ENCODE results near the gene ZNF597.
A peak's percentile ranks its signal among the peaks of the same experiment; 100 is the strongest.

The ZNF597 gene, protein sequence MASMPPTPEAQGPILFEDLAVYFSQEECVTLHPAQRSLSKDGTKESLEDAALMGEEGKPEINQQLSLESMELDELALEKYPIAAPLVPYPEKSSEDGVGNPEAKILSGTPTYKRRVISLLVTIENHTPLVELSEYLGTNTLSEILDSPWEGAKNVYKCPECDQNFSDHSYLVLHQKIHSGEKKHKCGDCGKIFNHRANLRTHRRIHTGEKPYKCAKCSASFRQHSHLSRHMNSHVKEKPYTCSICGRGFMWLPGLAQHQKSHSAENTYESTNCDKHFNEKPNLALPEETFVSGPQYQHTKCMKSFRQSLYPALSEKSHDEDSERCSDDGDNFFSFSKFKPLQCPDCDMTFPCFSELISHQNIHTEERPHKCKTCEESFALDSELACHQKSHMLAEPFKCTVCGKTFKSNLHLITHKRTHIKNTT

GRCh38 chr16:3443108-3444031, at the start of gene ZNF597, which contains the start of gene NAA60:
Gene ZNF597, minus strand, starts transcription at chr16:3443504. Its CDS starts 351 bp downstream, at chr16:3443153.
Gene NAA60, plus strand, starts transcription at chr16:3443680. Its CDS starts 32,548 bp downstream, at chr16:3476228.
- peak; percentile 89 for DNase-seq

DNA sequence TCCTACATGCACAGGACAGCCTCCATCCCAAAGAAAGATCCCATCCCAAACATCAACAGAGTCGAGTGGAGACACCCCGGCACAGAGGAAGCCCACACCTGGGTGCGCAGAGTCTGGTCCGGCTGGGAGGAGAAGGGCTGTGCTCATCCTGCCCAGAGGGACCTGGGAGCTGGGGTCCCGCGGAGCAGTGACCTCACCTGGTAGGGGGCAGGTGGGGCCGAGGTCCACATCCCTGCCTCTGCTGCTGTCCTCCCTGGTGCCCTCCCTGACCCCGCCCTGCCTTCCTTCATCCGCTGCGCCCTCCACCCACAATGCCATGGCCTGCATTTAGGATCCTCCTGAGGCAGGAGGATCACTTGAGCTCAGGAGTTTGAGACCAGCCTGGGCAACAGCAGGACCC, 49.1 kb upstream of the ZNF597 start:
- DNase-seq: no peak

DNA sequence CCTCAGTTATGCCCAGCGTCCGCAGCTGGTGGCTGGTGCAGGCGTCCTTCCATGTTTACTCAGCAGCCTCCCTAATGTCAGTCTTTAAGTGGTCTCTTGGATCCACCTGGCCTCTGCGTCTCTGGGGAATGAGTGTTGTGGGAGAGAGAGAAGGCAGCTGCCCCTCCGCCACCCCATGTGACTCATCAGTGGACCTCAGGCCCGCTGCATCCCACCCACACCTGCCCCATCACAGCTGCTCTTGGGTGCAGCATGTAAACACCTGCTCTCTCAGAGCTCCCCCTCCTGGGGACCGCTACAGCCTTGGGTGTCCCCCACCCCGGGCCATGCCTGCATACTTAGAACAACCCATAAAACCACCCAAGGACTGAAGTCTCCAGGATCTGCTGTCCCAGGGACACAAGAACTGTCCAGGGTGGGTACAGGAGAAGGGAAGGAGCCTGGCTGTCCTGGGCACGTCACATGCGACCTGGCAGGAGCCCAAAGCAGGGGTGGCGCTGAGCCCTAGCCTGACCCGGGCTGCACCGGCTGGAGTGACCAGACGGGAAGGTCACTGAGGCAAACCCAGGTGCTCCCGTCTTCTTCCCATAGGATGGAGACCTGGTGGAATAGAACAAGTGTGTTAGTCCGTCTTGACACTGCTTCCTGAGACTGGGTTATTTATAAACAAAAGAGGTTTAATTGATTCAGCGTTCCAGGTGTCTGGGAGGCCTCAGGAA, 47.8 kb upstream of the ZNF597 start:
- DNase-seq: no peak

DNA sequence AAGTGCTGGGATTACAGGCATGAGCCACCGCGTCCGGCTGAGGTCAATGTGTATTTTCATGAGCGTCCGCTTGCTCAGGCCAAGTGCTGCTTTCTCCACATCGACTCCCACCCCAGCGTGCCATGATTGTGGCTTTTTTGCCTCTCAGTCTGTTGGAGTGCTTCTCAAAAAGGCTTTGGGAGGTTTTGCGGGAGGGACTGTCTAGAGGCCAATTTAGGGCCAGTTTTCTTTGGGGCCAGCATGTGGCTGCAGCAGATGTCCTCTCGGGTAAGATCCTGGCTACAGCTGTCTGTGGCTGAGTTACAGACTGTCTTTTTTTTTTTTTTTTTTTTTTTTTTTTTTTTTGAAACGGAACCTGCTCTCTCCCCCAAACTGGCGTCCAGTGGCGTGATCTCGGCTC, 45.5 kb upstream of the ZNF597 start:
- DNase-seq: no peak

- DNase-seq: no peak
Observed at GRCh38 chr16:3487521-3488410, 44.5 kb upstream of the ZNF597 start.

DNA sequence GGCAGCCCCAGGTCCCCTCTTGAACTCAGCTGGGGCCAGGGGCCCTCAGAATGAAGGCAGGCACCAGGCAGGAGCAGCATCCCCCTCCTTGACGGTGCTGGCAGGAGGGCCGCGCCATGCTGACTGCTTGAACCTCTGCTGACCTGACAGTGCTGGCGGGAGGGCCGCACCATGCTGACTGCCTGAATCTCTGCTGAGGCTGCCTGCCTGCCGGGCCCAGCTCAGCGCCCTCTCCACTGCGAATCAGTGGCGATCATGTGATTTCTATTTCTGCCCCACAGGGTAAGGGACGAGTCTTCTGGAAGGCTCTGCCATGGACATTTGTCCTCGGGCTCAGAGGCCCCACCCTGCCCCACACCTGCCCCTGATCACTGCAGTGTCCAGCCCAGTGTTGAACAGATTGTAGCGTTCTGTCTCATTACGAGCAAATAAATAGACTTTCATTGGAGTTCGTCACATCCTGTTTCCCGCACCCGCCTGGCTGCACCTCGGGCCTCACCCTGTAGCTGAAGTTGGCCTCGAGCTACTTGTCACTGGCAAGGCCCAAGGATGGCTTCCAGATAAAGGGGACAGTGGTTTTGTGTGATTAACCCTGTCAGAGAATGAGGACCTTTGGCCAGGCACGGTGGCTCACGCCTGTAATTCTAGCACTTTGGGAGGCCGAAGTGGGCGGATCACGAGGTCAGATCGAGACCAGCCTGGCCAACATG, 43.4 kb upstream of the ZNF597 start:
- no peak for DNase-seq

- no peak for DNase-seq
Observed at GRCh38 chr16:3485821-3486505, 42.7 kb upstream of the ZNF597 start.

DNA sequence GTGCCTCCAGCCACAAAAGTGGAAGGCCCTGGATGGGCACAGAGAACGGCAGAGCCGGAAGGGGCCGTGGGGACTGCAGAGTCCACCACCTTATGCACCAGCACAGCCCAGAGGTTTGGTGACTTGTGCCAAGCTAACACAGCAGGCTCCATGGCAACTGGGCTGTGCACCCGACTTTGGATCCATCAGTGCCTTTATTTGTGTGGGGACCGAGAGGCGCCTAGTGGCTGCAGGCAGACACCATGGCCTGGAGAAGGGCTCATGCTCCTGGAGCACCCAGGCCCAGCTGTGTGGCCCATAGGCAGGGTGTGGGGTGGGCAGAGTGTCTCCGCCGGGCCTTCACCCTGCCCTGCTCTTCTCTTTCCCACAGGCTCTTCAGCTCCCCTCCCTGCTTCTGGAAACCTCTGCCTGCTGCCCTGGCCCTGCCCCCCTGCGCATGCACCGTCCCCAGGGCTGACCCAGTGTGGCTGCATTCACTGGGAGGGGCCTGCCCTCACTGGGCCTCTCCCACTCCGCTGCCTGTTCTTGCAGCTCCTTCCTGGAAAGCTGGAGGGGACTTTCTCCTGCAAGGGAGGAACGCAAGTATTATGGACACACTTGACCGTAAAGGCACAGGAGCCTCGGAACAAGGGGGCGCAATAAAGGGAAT, 41.9 kb upstream of the ZNF597 start:
- DNase-seq: no peak

GRCh38 chr16:3484318-3485096, 41.2 kb upstream of the ZNF597 start:
- DNase-seq: no peak

DNA sequence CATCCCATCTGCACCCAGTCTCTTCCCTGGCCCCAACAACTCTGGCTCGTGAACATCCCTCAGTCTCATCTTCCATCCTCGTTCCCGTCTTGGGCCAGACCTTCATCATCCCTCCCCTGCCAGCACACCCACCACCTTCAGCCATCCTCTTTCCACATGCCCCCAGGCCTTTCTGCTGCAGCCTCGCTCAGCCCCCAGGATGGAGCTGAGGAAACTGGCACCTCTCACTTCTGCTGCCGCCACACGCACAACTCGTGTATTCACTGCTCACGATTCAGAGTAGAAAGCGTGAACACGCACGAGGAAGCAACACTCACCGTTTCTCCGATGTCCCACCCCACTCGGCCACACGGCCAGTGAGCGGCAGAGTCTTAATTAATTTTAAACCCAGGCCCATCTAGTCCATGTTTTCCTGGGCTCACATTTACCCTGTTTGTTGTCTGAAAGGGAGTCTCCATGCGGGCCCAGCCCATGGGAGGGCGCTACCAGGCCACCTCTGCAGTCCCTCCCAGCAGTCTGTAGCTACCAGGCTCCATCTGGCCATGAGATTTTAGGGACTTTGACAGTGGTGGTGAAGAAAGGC, 39.4 kb upstream of the ZNF597 start:
- DNase-seq: no peak

GRCh38 chr16:3481696-3482658, 38.7 kb upstream of the ZNF597 start:
- no peak for DNase-seq

- DNase-seq: no peak
Observed at GRCh38 chr16:3480901-3481695, 37.8 kb upstream of the ZNF597 start.

DNA sequence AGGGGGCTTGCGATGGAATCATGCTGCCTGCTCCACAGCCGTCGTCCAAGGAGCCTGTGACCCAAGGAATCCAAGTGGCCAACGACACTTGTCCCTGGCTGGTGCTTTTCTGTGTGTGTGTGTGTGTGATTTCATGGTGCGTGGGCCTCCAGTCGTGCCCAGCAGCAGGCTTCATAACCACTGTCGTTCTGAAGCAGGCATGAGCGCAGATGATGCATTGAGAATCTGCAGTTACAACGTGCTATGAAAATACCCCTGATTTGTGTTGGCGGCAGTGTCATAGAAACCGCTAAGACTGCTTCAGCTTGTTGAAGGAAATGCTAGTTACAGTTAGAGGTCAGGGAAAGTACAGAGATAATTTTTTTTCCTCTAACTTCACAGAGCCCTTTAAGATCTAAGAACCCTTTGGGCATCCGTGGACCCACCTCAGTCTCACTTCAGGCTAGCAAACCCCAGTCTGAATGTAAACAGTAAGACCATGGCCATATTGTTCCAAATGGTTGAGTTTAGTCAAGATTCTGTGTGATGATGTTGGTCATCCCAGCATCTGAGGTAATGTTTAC, 36.4 kb upstream of the ZNF597 start:
- no peak for DNase-seq

DNA sequence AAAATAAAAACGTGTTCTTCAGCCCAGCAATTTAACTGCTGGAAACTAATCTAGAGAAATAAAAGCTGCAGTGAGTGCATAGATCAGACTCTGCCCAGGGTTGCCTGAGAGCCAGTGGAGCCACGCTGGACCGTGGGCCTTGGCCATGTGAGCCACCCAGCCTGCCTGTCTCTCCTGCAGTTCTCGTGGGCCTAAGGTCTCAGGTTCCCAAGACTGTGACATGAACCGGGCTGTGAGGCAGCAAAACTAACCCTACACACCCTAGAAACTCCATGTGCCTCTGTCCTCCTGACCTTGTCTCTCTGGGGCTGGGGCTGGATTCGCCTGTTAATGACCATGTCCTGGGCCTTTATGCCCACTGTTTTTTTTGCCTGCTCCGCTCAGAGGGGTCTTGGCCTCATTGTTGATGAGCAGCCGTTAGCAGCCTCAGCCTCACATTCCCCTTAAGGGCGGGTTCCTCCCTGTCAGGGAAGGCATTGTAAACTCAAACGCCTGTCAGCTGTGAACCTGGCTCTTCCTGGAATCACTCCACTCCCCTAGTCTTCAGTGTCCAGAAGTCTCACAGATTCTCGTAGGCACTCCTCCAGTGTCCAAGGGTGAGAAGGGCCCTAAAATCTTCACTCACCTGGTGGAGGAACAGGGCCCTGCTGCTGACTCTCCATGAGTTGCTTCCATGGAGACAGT, 35.1 kb upstream of the ZNF597 start:
- no peak for DNase-seq

GRCh38 chr16:3476409-3476808, 33.1 kb upstream of the ZNF597 start:
- DNase-seq: no peak

Data from CD4-positive, alpha-beta T cell treated with Interleukin-15 for 1 hour (primary cell).